H9 (cell line): ENCODE data around the gene EPHA10. TPM values are rescaled to one million over a fixed set of nuclear protein-coding genes. Genes with fewer than 3 reads are reported as not detected.

Source experiments
- DNase-seq: peaks from one replicate; pipeline ENCODE4 v3.0.0-alpha.2; 2017
- H2AFZ ChIP-seq: one replicate; pipeline ENCODE4 v1.6.1; 2013; ENCODE audit warnings: mild to moderate bottlenecking, low read length, control low read depth, moderate library complexity
- H2AK5ac ChIP-seq: 2 replicates; pipeline ENCODE4 v1.6.1; 2013; ENCODE audit warnings: low read length, control low read depth, mixed read lengths; ENCODE audit not compliant: insufficient read length
- H2BK120ac ChIP-seq: one replicate; pipeline ENCODE4 v1.6.1; 2013; ENCODE audit warnings: low read depth, mild to moderate bottlenecking, low read length, control low read depth, inconsistent platforms; ENCODE audit not compliant: poor library complexity, severe bottlenecking
- H2BK12ac ChIP-seq: 2 replicates; pipeline ENCODE4 v1.6.1; 2013; ENCODE audit warnings: low read length, control low read depth, mixed read lengths, low read depth; ENCODE audit not compliant: insufficient read length
- H2BK15ac ChIP-seq: 2 replicates; pipeline ENCODE4 v1.6.1; 2013; ENCODE audit warnings: low read depth, low read length, control low read depth
- H2BK20ac ChIP-seq: one replicate; pipeline ENCODE4 v1.6.1; 2013; ENCODE audit warnings: low read depth, mild to moderate bottlenecking, low read length, control low read depth, inconsistent platforms; ENCODE audit not compliant: poor library complexity, severe bottlenecking
- H2BK5ac ChIP-seq: 2 replicates; pipeline ENCODE4 v1.6.1; 2013; ENCODE audit warnings: low read length, control low read depth, mixed read lengths; ENCODE audit not compliant: insufficient read length
- H3K14ac ChIP-seq: 2 replicates; pipeline ENCODE4 v1.6.1; 2013; ENCODE audit warnings: low read length, control low read depth; ENCODE audit not compliant: insufficient read depth
- H3K18ac ChIP-seq: 2 replicates; pipeline ENCODE4 v1.6.1; 2013; ENCODE audit warnings: low read depth, mild to moderate bottlenecking, mixed read lengths, low read length, control low read depth; ENCODE audit not compliant: insufficient read length
- H3K23ac ChIP-seq: 2 replicates; pipeline ENCODE4 v1.6.1; 2013; ENCODE audit warnings: low read length, control low read depth, mixed read lengths, low read depth; ENCODE audit not compliant: insufficient read length
- H3K23me2 ChIP-seq: 2 replicates; pipeline ENCODE4 v1.6.1; 2013; ENCODE audit warnings: low read depth, mild to moderate bottlenecking, mixed read lengths, low read length, control low read depth; ENCODE audit not compliant: insufficient read length, poor library complexity, severe bottlenecking
- H3K27ac ChIP-seq: 2 replicates; pipeline ENCODE4 v1.5.1; 2013; ENCODE audit warnings: low read length, control low read depth, mixed read lengths, low read depth; ENCODE audit not compliant: insufficient read length
- H3K27me3 ChIP-seq: 2 replicates; pipeline ENCODE4 v1.6.1; 2013; ENCODE audit warnings: low read length, control low read depth, inconsistent platforms; ENCODE audit not compliant: insufficient read depth
- H3K4ac ChIP-seq: 2 replicates; pipeline ENCODE4 v1.6.1; 2013; ENCODE audit warnings: low read depth, mild to moderate bottlenecking, control low read depth, inconsistent platforms, low read length, moderate library complexity
- H3K4me1 ChIP-seq: 2 replicates; pipeline ENCODE4 v1.6.1; 2013; ENCODE audit warnings: low read length, control low read depth, inconsistent platforms; ENCODE audit not compliant: insufficient read depth
- H3K4me2 ChIP-seq: 2 replicates; pipeline ENCODE4 v1.6.1; 2013; ENCODE audit warnings: low read length, control low read depth, mixed read lengths; ENCODE audit not compliant: insufficient read length, insufficient read depth
- H3K56ac ChIP-seq: 2 replicates; pipeline ENCODE4 v1.6.1; 2013; ENCODE audit warnings: low read depth, mild to moderate bottlenecking, mixed read lengths, low read length, control low read depth; ENCODE audit not compliant: insufficient read length
- H3K79me1 ChIP-seq: 2 replicates; pipeline ENCODE4 v1.6.1; 2013; ENCODE audit warnings: low read depth, mild to moderate bottlenecking, moderate library complexity, low read length, control low read depth, inconsistent platforms; ENCODE audit not compliant: insufficient read depth, poor library complexity, severe bottlenecking
- H3K79me2 ChIP-seq: 2 replicates; pipeline ENCODE4 v1.6.1; 2013; ENCODE audit warnings: low read length, control low read depth, inconsistent platforms; ENCODE audit not compliant: insufficient read depth
- H3K9ac ChIP-seq: 2 replicates; pipeline ENCODE4 v1.6.1; 2013; ENCODE audit warnings: low read length, control low read depth, mixed read lengths; ENCODE audit not compliant: insufficient read length; ENCODE audit errors: extremely low read depth
- H3K9me3 ChIP-seq: one replicate; pipeline ENCODE4 v1.6.1; 2013; ENCODE audit warnings: low read depth, low read length, inconsistent platforms; ENCODE audit not compliant: control insufficient read depth
- H3T11ph ChIP-seq: one replicate; pipeline ENCODE4 v1.6.1; 2013; ENCODE audit warnings: mild to moderate bottlenecking, low read length, control low read depth, inconsistent platforms
- H4K20me1 ChIP-seq: one replicate; pipeline ENCODE4 v1.6.1; 2013; ENCODE audit not compliant: control insufficient read depth, insufficient read length, insufficient read depth
- H4K5ac ChIP-seq: 2 replicates; pipeline ENCODE4 v1.6.1; 2013; ENCODE audit warnings: low read depth, mild to moderate bottlenecking, mixed read lengths, low read length, control low read depth; ENCODE audit not compliant: insufficient read length
- H4K8ac ChIP-seq: replicated peaks from 2 replicates; pipeline ENCODE4 v1.6.1; 2013; ENCODE audit warnings: low read length, control low read depth, mixed read lengths, low read depth; ENCODE audit not compliant: insufficient read length
- H4K91ac ChIP-seq: 2 replicates; pipeline ENCODE4 v1.6.1; 2013; ENCODE audit warnings: low read depth, mild to moderate bottlenecking, moderate library complexity, mixed read lengths, low read length, control low read depth; ENCODE audit not compliant: insufficient read length
- H3K27ac Mint-ChIP-seq, 3 experiments: 2 replicates in 2 of 3; 3 replicates in 1 of 3; pipeline ENCODE4 v1.8.0; 2020 to 2021; ENCODE audit warnings: mixed read lengths in 3 of 3, mild to moderate bottlenecking in 1 of 3, moderate library complexity in 1 of 3
- H3K27me3 Mint-ChIP-seq: 2 replicates; pipeline ENCODE4 v1.8.0; 2021; ENCODE audit warnings: low read depth, mild to moderate bottlenecking, moderate library complexity, mixed read lengths
- H3K36me3 Mint-ChIP-seq, 3 experiments: 2 replicates in 2 of 3; 3 replicates in 1 of 3; pipeline ENCODE4 v1.8.0; 2020 to 2021; ENCODE audit warnings: low read depth in 3 of 3, mixed read lengths in 3 of 3; ENCODE audit not compliant: insufficient read depth in 1 of 3
- H3K4me1 Mint-ChIP-seq, 2 experiments: 2 replicates each; pipeline ENCODE4 v1.8.0; 2020; ENCODE audit warnings: mixed read lengths in 2 of 2
- H3K4me3 Mint-ChIP-seq, 2 experiments: 2 replicates in 1 of 2; 3 replicates in 1 of 2; pipeline ENCODE4 v1.8.0; 2020 to 2021; ENCODE audit warnings: mild to moderate bottlenecking in 2 of 2, mixed read lengths in 2 of 2, moderate library complexity in 1 of 2
- H3K9me3 Mint-ChIP-seq, 2 experiments: 2 replicates in 1 of 2; 3 replicates in 1 of 2; pipeline ENCODE4 v1.8.0; 2020; ENCODE audit warnings: mild to moderate bottlenecking in 2 of 2, mixed read lengths in 2 of 2, moderate library complexity in 1 of 2
- CTCF ChIP-seq: fragments of 200-600 bp; sonication (generic); conservative IDR thresholded peaks from 3 replicates; pipeline ENCODE4 v1.8.0; 2021; ENCODE audit warnings: antibody characterized with exemption, mild to moderate bottlenecking
- WGBS: extraction: QIAGEN DNeasy Blood & Tissue Kit; methylation state at CpG from one replicate; pipeline ENCODE4 v1.1.7; 2013; ENCODE audit warnings: missing lambda C conversion rate, low lambda C conversion rate, mixed read lengths; ENCODE audit not compliant: insufficient read length; ENCODE audit errors: extremely low coverage; 5-methylcytosine and 5-hydroxymethylcytosine counted together
- total RNA-seq: library from RNA; stranded (reverse); gene quantifications from 2 replicates; pipeline ENCODE4 v1.2.1, GENCODE V29; 2021

The EPHA10 gene
- total RNA-seq, 1 experiment from 2014 or later = 0.96 TPM

- Histone ChIP-seq H4K91ac (no peak overlapping the region), H3K79me2 (no peaks in the 10 kb centered on the region), H2BK12ac (no peak overlapping the region), H4K5ac (no peak overlapping the region), H2BK15ac (no peak overlapping the region), H3K27ac (no peak overlapping the region), H3T11ph (no peak overlapping the region), H3K9ac (no peak overlapping the region), H3K4me1 (no peaks in the 10 kb centered on the region), H4K20me1 (no peaks in the 10 kb centered on the region), H3K23me2 (no peaks in the 10 kb centered on the region), H3K79me1 (no peaks in the 10 kb centered on the region), H3K18ac (no peak overlapping the region), H3K14ac (no peak overlapping the region), H2BK20ac (no peak overlapping the region), H3K27me3 (no peaks in the 10 kb centered on the region), H2BK5ac (no peak overlapping the region), H3K4ac (no peak overlapping the region), H3K56ac (no peak overlapping the region), H4K8ac (no peak overlapping the region), H3K23ac (no peak overlapping the region), H2AK5ac (no peak overlapping the region), H2BK120ac (no peak overlapping the region), H3K4me2 (no peak overlapping the region), H2AFZ (no peak overlapping the region), H3K9me3 (no peaks in the 10 kb centered on the region)
- no peaks in the 10 kb centered on the region for H3K36me3 Mint-ChIP-seq
- H3K9me3 Mint-ChIP-seq = no peaks in the 10 kb centered on the region
- no peak for TF ChIP-seq CTCF
- H3K4me3 Mint-ChIP-seq = no peak overlapping the region
- no CpG with 5 or more reads among the region's 15 CpGs for WGBS
- no peak overlapping the region for H3K27ac Mint-ChIP-seq
- DNase-seq = no peak
- H3K27me3 Mint-ChIP-seq = peaks cover 2% of the 10 kb centered on the region
- H3K4me1 Mint-ChIP-seq = peaks cover 9 to 12% of the 10 kb centered on the region in 2 experiments; a peak in 3 of 4 replicates
Measured at GRCh38 chr1:37718901-37719571, 45.9 kb downstream of the EPHA10 start.
